ENCODE measurements around the gene RALGAPA2. TPM values are rescaled to one million over a fixed set of nuclear protein-coding genes. Genes with fewer than 3 reads are reported as not detected.

Gene RALGAPA2
- total RNA-seq, 1 donor from 2014 or later = 15.2 TPM

DNA sequence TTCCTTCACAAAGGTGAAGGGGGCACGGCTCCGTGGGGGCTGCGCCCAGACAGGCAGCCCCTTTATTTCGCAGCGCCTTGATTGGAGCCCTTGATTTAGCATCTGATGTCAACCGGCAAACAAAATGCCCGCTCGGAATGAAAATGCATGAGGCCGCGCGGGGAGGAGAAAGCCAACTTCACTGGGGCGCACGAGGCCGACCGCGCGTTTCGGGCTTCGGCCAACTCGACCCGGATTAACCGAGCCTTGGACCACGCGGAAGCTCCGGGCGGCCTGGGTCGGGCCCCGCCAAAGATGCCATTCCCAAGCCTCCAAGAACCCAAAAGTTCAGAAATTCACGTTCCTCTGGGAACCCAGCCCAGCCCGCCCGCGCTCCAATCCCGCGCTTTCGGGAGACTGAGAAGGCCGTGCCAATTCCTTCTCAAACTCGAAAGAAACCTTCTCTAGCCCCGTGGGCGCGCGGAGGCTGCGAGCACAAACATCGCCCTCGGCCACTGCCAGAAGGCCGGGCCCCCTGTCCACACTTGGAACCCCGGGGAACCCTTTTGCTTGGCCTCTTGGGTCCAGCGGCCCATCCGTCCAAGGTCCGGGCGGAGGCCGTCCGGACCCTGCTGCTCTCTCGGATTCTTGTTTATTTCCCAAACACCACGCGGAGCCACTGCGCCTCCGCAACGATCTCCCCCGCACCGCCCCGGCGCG, 345.4 kb downstream of the RALGAPA2 start:
- H3K9me3 Mint-ChIP-seq (ENCODE audit: unreplicated experiment) = no peaks in the 10 kb centered on the region

DNA sequence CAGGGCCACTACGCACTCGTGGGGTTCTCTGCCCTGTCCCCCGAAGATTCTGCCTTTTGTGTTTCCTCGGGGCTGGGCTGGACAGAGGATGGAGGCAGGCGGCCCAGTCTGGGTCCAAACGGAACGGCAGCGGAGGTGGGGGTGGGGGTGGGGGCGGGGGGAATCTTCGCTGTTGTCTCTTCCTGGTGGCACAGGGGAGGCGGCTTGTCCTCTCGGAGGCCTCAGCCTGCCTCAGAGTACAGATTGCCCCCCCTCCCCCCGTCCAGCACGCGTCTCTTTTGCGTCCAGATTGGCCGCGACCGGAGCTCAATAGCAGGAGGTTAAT, 345.9 kb downstream of the RALGAPA2 start:
- Mint-ChIP-seq H3K27ac (ENCODE audit: unreplicated experiment) (no peak overlapping the region), H3K27me3 (ENCODE audit: unreplicated experiment) (peaks cover 70% of the 10 kb centered on the region), H3K36me3 (ENCODE audit: unreplicated experiment) (no peaks in the 10 kb centered on the region), H3K9me3 (ENCODE audit: unreplicated experiment) (no peaks in the 10 kb centered on the region), H3K4me1 (ENCODE audit: unreplicated experiment) (peaks cover 15% of the 10 kb centered on the region), H3K4me3 (ENCODE audit: unreplicated experiment) (no peak overlapping the region)
- TF ChIP-seq, protein P1, sequence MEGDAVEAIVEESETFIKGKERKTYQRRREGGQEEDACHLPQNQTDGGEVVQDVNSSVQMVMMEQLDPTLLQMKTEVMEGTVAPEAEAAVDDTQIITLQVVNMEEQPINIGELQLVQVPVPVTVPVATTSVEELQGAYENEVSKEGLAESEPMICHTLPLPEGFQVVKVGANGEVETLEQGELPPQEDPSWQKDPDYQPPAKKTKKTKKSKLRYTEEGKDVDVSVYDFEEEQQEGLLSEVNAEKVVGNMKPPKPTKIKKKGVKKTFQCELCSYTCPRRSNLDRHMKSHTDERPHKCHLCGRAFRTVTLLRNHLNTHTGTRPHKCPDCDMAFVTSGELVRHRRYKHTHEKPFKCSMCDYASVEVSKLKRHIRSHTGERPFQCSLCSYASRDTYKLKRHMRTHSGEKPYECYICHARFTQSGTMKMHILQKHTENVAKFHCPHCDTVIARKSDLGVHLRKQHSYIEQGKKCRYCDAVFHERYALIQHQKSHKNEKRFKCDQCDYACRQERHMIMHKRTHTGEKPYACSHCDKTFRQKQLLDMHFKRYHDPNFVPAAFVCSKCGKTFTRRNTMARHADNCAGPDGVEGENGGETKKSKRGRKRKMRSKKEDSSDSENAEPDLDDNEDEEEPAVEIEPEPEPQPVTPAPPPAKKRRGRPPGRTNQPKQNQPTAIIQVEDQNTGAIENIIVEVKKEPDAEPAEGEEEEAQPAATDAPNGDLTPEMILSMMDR (IDR thresholded peaks at IDR 0.05) = no peak
- DNase-seq (ENCODE audit: extremely low spot score, unreplicated experiment) = no peak

More for the DNA sequence above, 345.4 kb downstream of the RALGAPA2 start:
- H3K4me1 Mint-ChIP-seq (ENCODE audit: unreplicated experiment) = peaks cover 15% of the 10 kb centered on the region
- peak overlapping the region; percentile 26 for H3K4me3 Mint-ChIP-seq (ENCODE audit: unreplicated experiment)
- no peak overlapping the region for H3K27ac Mint-ChIP-seq (ENCODE audit: unreplicated experiment)
- no peaks in the 10 kb centered on the region for H3K36me3 Mint-ChIP-seq (ENCODE audit: unreplicated experiment)
- DNase-seq (ENCODE audit: extremely low spot score, unreplicated experiment) = no peak
- H3K27me3 Mint-ChIP-seq (ENCODE audit: unreplicated experiment) = peaks cover 70% of the 10 kb centered on the region
- TF ChIP-seq, protein P1 (IDR thresholded peaks at IDR 0.05) = no peak

DNA sequence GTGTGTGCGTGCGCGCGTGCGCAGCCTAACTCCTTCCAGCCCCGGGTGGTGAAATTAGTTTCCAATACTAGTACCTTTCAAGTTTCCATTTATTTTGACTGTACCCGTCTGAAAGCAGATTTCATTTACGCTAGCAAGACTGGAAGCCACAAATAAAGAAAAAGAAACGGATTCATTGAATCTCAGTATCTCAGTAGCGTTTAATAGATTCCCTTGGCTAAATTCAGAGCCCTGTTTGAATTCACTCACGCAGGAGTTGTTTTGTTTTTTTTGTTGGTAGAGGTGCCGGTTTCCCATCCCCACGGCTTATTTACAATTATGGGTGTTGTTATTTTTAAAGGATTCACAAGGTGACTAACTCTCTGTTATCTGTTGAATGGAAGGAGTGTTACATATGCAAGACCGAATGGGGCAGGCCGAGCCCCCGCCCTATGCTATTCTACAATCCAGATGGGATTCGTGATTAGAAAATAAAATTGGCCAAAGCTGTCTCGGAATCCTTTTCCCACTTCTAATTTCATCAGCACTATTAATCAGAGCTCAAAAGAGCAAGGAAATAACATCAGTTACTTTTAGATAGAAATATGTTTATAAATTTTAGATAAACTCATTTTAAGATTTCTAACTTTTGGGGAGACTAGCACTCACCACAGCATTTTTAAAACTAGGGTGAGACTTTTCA, 346.8 kb downstream of the RALGAPA2 start:
- no peaks in the 10 kb centered on the region for H3K9me3 Mint-ChIP-seq (ENCODE audit: unreplicated experiment)
- no peak for DNase-seq (ENCODE audit: extremely low spot score, unreplicated experiment)
- no peak overlapping the region for H3K27ac Mint-ChIP-seq (ENCODE audit: unreplicated experiment)
- H3K27me3 Mint-ChIP-seq (ENCODE audit: unreplicated experiment) = peaks cover 70% of the 10 kb centered on the region
- peaks cover 15% of the 10 kb centered on the region for H3K4me1 Mint-ChIP-seq (ENCODE audit: unreplicated experiment)
- TF ChIP-seq, protein P1 (IDR thresholded peaks at IDR 0.05) = no peak
- no peak overlapping the region for H3K4me3 Mint-ChIP-seq (ENCODE audit: unreplicated experiment)
- H3K36me3 Mint-ChIP-seq (ENCODE audit: unreplicated experiment) = no peaks in the 10 kb centered on the region

DNA sequence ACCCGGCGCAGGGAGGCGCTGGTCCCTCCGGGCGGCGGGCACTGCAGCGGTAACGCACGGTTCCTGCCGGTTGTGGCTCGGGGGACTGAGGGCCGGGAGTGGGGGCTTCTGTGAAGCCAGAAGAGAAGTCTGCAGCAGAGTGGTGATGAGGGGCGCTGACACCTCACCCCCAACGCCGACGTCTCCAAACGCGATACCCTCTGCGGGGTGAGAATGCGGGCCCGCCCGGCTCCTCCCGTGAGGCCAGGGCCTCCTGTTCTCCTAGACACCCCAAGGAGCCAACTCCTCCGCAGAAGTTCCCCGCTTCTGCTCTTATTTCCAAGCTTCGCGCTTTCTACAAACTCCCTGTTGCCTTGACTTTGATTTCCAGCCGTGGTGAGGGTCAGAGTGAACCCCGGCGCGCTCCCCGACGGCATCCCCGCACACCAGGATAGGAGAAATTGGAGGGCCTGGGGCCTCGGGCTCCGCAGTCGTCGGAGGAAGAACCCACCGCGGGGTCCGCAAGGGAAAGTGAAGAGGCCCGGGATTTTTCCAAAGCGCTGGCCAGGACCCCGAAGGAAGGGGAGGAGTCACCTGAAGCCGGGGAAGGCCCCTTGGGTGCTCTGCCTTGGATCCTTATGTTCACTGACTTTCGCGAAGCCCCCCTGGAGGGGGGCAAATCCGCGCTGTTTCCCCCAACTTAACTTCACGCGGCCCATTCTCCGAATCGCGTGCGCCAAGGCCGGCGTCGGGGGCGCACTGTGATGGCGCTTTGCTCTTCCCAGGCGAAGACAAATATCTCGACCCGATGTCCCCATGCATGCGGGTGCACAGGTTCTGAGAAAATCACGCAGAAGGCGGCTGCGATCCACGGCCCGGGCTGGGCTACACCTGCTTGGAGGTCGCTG, 347.6 kb downstream of the RALGAPA2 start:
- Mint-ChIP-seq H3K4me3 (ENCODE audit: unreplicated experiment) (no peak overlapping the region), H3K27me3 (ENCODE audit: unreplicated experiment) (peaks cover 71% of the 10 kb centered on the region), H3K27ac (ENCODE audit: unreplicated experiment) (no peak overlapping the region), H3K36me3 (ENCODE audit: unreplicated experiment) (no peaks in the 10 kb centered on the region), H3K9me3 (ENCODE audit: unreplicated experiment) (no peaks in the 10 kb centered on the region), H3K4me1 (ENCODE audit: unreplicated experiment) (peaks cover 12% of the 10 kb centered on the region)
- no peak for DNase-seq (ENCODE audit: extremely low spot score, unreplicated experiment)
- TF ChIP-seq, protein P1 (IDR thresholded peaks at IDR 0.05) = no peak

Measured in osteocyte (in vitro differentiated cells).